Loucy (cell line): ENCODE data around the gene CFAP77.
"Not testable (repeated sequence)": the region's sequence is repeated elsewhere in the genome, so short reads cannot be mapped to it uniquely, and the experiment has no call there.

Source experiments
- H2AFZ ChIP-seq: fragments of 200-600 bp; sonication (generic); 2 replicates; pipeline ENCODE4 v1.6.0; 2016; ENCODE audit warnings: antibody characterized with exemption, mild to moderate bottlenecking, low read length, moderate library complexity
- H3F3A ChIP-seq: fragments of 200-600 bp; 2 replicates; pipeline ENCODE4 v1.6.0; 2016; ENCODE audit warnings: antibody characterized with exemption, low read depth, mild to moderate bottlenecking
- H3K27me3 ChIP-seq: fragments of 200-600 bp; sonication (generic); 2 replicates; pipeline ENCODE4 v1.6.1; 2014; ENCODE audit warnings: low read length, mild to moderate bottlenecking; ENCODE audit not compliant: insufficient read depth, poor library complexity, severe bottlenecking
- H3K36me3 ChIP-seq: fragments of 200-600 bp; sonication (generic); 2 replicates; pipeline ENCODE4 v1.6.1; 2016; ENCODE audit warnings: low read length; ENCODE audit not compliant: insufficient read depth
- H3K4me1 ChIP-seq: fragments of 200-600 bp; sonication (generic); 2 replicates; pipeline ENCODE4 v1.5.1; 2014; ENCODE audit warnings: low read length, mild to moderate bottlenecking; ENCODE audit not compliant: insufficient read depth, poor library complexity, severe bottlenecking
- H3K4me2 ChIP-seq: fragments of 200-600 bp; sonication (generic); 2 replicates; pipeline ENCODE4 v1.6.0; 2014; ENCODE audit warnings: antibody characterized with exemption, low read length, low read depth, mild to moderate bottlenecking; ENCODE audit not compliant: poor library complexity, severe bottlenecking
- H3K4me3 ChIP-seq: fragments of 200-600 bp; sonication (generic); 2 replicates; pipeline ENCODE4 v1.5.1; 2014; ENCODE audit warnings: low read length, mild to moderate bottlenecking, mixed read lengths; ENCODE audit not compliant: poor library complexity, severe bottlenecking
- H3K79me2 ChIP-seq: fragments of 200-600 bp; sonication (generic); 2 replicates; pipeline ENCODE4 v1.6.1; 2014; ENCODE audit warnings: low read length; ENCODE audit not compliant: insufficient read depth
- H3K9ac ChIP-seq: fragments of 200-600 bp; sonication (generic); 2 replicates; pipeline ENCODE4 v1.6.0; 2014; ENCODE audit warnings: mild to moderate bottlenecking, low read depth, low read length, moderate library complexity; ENCODE audit not compliant: poor library complexity, severe bottlenecking
- H3K9me2 ChIP-seq: fragments of 200-600 bp; sonication (generic); replicated peaks from 2 replicates; pipeline ENCODE4 v1.6.1; 2016; ENCODE audit warnings: low read depth, low read length, mixed read lengths
- H3K9me3 ChIP-seq: fragments of 200-600 bp; sonication (generic); 2 replicates; pipeline ENCODE4 v1.6.1; 2014; ENCODE audit warnings: mild to moderate bottlenecking, antibody characterized with exemption, low read length, low read depth; ENCODE audit not compliant: insufficient read depth
- H4K20me1 ChIP-seq: fragments of 200-600 bp; sonication (generic); 2 replicates; pipeline ENCODE4 v1.6.0; 2014; ENCODE audit warnings: antibody characterized with exemption, low read length, mild to moderate bottlenecking; ENCODE audit not compliant: insufficient read depth, poor library complexity, severe bottlenecking
- EZH2phosphoT487 ChIP-seq: fragments of 200-600 bp; IDR thresholded peaks from 2 replicates; pipeline ENCODE4 v1.6.1; 2018; ENCODE audit warnings: antibody characterized with exemption, mild to moderate bottlenecking, moderate library complexity, borderline replicate concordance
- TF ChIP-seq, protein P1 (sequence below): fragments of 200-600 bp; sonication (generic); conservative IDR thresholded peaks from 2 replicates; pipeline ENCODE4 v1.5.1; 2014; ENCODE audit warnings: mild to moderate bottlenecking, antibody characterized with exemption, low read length

The CFAP77 gene

DNA sequence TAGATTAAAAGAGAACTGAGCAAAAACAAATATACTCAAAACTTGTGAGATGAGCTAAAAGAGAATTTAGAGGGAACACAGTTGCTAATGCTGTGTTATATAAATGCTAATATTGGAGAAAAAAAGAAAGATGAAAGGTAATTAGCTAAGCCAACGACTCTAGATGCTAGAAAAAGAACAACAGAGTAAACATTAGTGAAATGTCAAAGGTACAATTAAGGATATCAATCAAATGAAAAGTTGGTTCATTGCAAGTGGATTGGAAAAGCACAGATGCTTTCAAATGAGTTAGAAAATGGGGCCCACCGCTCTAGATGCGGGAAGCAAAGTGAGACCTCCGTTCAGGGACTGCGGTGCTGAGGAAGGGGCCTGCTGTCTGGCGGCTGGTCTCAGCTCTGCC, 154.5 kb downstream of the CFAP77 start:
- no peak overlapping the region for H3K9ac ChIP-seq
- TF ChIP-seq, protein P1, sequence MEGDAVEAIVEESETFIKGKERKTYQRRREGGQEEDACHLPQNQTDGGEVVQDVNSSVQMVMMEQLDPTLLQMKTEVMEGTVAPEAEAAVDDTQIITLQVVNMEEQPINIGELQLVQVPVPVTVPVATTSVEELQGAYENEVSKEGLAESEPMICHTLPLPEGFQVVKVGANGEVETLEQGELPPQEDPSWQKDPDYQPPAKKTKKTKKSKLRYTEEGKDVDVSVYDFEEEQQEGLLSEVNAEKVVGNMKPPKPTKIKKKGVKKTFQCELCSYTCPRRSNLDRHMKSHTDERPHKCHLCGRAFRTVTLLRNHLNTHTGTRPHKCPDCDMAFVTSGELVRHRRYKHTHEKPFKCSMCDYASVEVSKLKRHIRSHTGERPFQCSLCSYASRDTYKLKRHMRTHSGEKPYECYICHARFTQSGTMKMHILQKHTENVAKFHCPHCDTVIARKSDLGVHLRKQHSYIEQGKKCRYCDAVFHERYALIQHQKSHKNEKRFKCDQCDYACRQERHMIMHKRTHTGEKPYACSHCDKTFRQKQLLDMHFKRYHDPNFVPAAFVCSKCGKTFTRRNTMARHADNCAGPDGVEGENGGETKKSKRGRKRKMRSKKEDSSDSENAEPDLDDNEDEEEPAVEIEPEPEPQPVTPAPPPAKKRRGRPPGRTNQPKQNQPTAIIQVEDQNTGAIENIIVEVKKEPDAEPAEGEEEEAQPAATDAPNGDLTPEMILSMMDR: no peak
- no peak for TF ChIP-seq EZH2phosphoT487
- no peaks in the 10 kb centered on the region for H3K79me2 ChIP-seq
- H3F3A ChIP-seq: no peaks in the 10 kb centered on the region
- no peaks in the 10 kb centered on the region for H3K27me3 ChIP-seq
- H3K36me3 ChIP-seq: no peaks in the 10 kb centered on the region
- H3K4me1 ChIP-seq: no peaks in the 10 kb centered on the region
- H4K20me1 ChIP-seq: no peaks in the 10 kb centered on the region
- no peak overlapping the region for H3K4me2 ChIP-seq
- no peak overlapping the region for H2AFZ ChIP-seq
- H3K9me2 ChIP-seq: no peaks in the 10 kb centered on the region
- no peak overlapping the region for H3K4me3 ChIP-seq
- H3K9me3 ChIP-seq: no peaks in the 10 kb centered on the region

DNA sequence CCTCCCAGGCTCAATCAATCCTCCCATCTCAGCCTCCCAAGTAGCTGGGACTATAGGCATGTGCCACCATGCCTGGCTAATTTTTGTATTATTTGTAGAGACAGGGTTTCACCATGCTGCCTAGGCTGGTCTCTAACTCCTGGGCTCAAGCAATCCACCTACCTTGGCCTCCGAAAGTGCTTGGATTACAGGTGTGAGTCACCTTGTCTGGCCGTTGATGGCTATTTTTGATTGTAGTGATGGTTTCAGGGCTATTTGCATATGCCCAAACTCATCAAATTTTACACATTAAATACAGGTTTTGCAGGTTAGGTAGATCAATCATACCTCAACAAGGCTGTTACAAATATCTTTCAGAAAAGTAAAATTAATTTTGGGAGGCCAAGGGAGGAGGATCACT, 158.8 kb downstream of the CFAP77 start:
- not testable (repeated sequence) for H3K9me2 ChIP-seq, H3K4me2 ChIP-seq, H3K4me1 ChIP-seq, H3K36me3 ChIP-seq, H3K4me3 ChIP-seq, H3K79me2 ChIP-seq, H3K9me3 ChIP-seq, H2AFZ ChIP-seq, H3K9ac ChIP-seq, H3F3A ChIP-seq, H3K27me3 ChIP-seq, H4K20me1 ChIP-seq

DNA sequence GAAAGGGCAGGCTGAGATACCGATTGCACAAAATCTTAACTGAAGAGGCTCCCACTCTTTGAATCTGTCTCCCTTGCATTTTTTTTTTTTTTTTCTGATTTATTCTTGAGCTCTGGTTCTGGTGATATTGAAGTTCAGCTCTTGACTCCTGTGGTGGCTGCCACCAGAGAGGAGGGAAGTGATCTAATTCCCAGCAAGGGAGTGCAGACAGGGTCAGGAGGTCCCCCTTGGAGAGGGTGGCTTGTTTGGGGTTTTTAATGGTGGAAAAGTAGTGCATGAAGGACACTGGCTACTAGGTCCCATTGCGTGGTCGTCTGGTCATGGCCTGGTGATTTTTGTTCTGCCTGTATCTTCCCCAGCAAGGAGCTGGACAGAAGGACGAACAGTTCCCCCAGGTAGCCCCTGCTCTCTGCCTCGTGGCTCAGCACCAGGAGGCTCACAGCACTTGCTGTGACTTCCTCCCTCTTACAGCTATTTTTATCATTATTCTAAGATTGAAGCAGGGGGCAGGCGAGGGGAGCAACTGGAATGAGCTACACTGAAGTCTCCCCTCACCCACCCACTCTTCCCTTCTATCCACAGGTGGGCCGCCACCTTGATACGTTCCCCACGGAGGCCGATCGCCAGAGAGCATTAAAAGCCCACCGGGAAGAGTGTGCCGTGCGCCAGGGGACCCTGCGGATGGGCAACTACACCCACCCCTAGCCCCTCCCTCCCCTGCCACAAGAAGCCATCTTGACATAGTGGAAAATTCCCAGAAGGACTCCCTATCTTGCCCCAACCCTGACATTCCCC, 162.0 kb downstream of the CFAP77 start:
- Histone ChIP-seq H3K36me3 (no peaks in the 10 kb centered on the region), H3F3A (no peaks in the 10 kb centered on the region), H3K4me1 (no peaks in the 10 kb centered on the region), H3K4me2 (no peak overlapping the region), H3K79me2 (no peaks in the 10 kb centered on the region), H3K9me2 (no peaks in the 10 kb centered on the region), H4K20me1 (no peaks in the 10 kb centered on the region), H3K27me3 (no peaks in the 10 kb centered on the region), H3K9me3 (no peaks in the 10 kb centered on the region), H3K4me3 (no peak overlapping the region), H3K9ac (no peak overlapping the region), H2AFZ (no peak overlapping the region)
- TF ChIP-seq, protein P1: no peak
- no peak for TF ChIP-seq EZH2phosphoT487

DNA sequence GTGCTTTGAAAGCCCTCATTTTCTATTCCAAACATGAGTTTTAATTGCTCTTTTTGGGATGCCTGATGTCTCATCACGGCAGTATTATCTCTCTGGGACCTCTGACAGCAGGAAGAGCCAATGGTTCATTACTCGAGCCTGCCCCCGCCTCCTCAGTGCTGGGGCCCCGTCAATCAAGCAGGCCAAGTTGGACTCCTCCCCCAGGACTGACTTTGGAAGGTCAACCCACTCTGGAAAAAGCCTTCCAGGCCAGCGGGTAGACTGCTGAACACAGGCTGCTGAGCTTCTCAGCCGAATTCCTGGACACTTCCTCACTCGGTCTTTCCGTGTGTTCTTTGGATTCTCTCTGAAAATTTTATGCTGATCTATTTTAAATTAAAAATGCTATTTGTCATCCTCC, 162.9 kb downstream of the CFAP77 start:
- Histone ChIP-seq H4K20me1 (no peaks in the 10 kb centered on the region), H3F3A (no peaks in the 10 kb centered on the region), H3K36me3 (no peaks in the 10 kb centered on the region), H3K4me1 (no peaks in the 10 kb centered on the region), H3K4me3 (no peak overlapping the region), H3K9ac (no peak overlapping the region), H3K9me2 (no peaks in the 10 kb centered on the region), H2AFZ (no peak overlapping the region), H3K27me3 (no peaks in the 10 kb centered on the region), H3K9me3 (no peaks in the 10 kb centered on the region), H3K79me2 (no peaks in the 10 kb centered on the region), H3K4me2 (no peak overlapping the region)
- TF ChIP-seq EZH2phosphoT487: no peak
- TF ChIP-seq, protein P1: no peak
